GM10266 (cell line): Measurements from ENCODE around the gene CSF1R.

Experiments used
- DNase-seq: peaks from one replicate; pipeline ENCODE4 v3.0.0; 2012; ENCODE audit errors: extremely low spot score
- CTCF ChIP-seq: IDR thresholded peaks from 2 replicates; pipeline ENCODE4 v1.5.1; 2012; ENCODE audit warnings: mild to moderate bottlenecking, low read depth; ENCODE audit not compliant: control insufficient read depth, insufficient read depth; ENCODE audit errors: missing control alignments

Gene CSF1R

GRCh38 chr5:150124111-150124557, 37.8 kb upstream of the CSF1R start:
- no peak for DNase-seq
- no peak for TF ChIP-seq CTCF

GRCh38 chr5:150123542-150123941, 37.2 kb upstream of the CSF1R start:
- TF ChIP-seq CTCF, result no peak
- DNase-seq, result no peak

GRCh38 chr5:150122536-150123481, 36.5 kb upstream of the CSF1R start:
- DNase-seq, result no peak
- TF ChIP-seq CTCF, result no peak

GRCh38 chr5:150122158-150122510, 35.8 kb upstream of the CSF1R start:
- peak; percentile 85 for DNase-seq
- peak; percentile 73 for TF ChIP-seq CTCF

GRCh38 chr5:150121448-150122157, 35.2 kb upstream of the CSF1R start:
- no peak for DNase-seq
- no peak for TF ChIP-seq CTCF

GRCh38 chr5:150120617-150121447, 34.5 kb upstream of the CSF1R start:
- no peak for DNase-seq
- no peak for TF ChIP-seq CTCF
